GM18907 (cell line): ENCODE results near the gene RALY.
"Not testable (repeated sequence)": the region's sequence is repeated elsewhere in the genome, so short reads cannot be mapped to it uniquely, and the experiment has no call there.

Experiments
- ATAC-seq: cut with Tn5 transposase; IDR thresholded peaks from one replicate; pipeline ENCODE4 v1.9.1; 2021; ENCODE audit warnings: mild to moderate bottlenecking, moderate library complexity; ENCODE audit not compliant: unreplicated experiment

The RALY gene

DNA sequence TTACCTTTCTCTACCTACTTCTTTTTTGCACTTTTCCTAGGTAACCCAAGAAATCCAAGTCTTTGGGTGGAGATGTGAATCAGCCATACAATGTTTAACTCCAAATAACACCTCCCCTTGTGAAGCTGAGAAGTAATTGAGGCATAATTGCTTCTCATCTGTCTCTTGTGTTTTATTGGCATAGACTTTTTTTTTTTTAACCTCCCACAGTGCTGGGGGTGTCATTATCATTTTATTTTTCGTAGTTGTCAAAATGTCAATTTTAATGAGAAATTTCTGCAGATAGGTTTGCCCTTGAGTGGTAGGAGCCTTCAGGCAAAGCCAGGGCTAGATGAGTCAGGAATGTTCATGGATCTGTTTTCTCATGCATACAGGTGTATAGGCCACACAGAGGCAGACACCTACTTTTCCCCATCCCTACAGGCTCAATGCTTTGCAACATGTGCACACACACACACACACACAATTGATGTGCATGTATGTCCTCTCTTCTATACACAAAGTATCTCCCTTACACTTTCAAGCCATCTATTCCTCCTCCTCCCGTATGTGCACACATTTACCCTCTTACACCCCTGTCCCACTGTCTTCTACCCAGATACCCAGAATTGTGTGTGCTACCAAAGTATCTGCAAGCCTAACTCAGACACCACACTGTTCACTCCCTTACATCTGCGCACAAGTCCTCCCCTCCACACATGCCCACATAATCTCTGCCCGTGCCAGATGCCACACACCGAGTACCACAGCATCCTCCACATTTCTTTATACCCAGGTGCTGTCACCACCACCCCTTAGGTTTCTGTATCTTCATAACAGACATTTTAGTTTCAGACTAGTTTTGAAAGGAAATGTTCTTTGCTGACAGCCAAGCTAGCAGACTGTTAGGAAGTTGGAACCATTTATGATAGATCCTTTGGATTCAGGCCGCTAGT is 22.0 kb downstream of the RALY start:
- ATAC-seq, result no peak

DNA sequence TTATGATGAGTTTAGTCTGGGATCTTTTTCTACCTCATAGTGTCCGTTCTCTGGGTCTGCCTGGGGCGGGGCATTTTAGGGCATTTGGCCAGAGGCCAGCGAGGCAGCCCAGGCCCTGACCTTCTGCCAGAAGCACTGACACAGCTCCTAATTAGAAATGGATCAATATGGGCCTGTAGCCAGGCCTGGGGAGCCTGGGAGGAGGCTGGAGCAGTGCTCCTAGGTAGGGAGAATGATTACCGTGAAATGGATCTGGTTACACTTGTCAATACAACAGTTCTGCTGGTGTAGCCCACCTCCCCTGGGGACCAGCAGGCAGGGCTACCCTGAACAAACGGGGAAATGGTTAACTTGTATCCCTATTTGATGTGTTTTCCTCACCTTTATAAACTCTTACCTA is 23.0 kb downstream of the RALY start:
- no peak for ATAC-seq

DNA sequence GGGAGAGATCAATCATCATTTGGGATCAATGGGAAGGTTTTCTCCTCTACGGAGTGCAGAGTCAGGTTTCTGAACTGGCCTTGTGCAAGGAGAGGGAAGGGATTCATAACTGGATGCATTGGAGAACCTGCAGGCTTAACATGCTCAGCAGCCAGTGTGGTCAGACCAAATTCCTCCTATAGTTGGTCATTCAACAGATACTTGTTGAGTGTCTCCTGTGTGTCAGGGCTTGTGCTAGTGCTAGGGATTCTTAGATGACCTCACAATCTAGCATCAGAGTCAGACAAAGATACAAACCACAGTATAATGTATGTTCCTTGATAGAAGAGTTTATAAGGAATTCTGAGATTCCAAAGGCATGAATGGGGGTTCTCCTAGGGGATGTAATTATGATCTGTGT is 23.9 kb downstream of the RALY start:
- no peak for ATAC-seq

DNA sequence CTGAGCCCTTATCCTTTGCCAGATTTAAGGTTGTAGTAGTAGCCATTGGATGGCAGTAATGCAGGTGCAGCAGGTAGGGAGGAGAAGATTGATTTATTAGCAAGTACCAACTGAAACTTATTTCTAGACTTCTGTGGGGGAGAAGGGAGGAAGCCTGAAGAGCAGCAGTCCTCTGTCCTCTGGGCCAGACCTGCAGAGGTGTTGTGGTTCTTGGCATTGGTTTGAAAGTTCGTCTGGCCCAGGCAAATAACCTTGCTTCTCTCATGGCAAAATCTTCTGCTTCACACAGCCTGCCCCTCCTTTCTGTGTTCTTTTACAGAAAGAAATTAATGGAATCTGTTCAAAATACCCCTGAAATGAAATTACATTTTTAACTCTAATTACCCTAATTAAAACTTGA is 24.5 kb downstream of the RALY start:
- no peak for ATAC-seq

DNA sequence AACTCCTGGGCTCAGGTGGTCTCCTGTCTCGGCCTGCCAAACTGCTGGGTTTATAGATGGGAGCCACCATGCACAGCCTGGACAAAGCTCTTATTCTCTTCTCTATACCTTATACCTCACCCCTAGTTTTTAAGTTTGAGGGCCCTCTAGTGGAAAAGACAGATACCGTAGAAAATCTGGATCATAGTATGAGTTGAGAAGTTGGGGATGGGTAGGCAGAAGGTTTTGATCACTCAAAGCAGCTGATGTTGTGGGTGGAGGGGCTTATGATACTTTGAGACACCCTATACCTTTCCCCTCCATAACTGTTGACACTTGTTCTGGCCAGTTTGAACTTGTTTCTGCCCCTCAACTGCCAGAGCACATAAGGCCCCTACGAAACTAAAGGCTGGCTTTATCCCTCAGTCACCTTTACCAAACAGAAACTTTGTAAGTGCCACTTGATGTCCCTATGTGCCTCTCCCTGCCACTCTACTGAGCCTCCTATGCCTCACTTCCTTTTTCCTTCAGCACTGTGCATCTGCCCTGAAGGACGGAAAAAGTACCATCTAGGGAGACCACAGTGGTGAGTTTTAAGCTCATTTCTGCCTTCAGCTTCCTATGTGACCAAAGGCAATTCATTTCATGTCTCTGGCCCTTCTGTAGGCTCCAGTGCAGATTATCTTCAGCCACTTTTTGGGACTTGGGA is 28.6 kb downstream of the RALY start:
- ATAC-seq, result peak; percentile 70

DNA sequence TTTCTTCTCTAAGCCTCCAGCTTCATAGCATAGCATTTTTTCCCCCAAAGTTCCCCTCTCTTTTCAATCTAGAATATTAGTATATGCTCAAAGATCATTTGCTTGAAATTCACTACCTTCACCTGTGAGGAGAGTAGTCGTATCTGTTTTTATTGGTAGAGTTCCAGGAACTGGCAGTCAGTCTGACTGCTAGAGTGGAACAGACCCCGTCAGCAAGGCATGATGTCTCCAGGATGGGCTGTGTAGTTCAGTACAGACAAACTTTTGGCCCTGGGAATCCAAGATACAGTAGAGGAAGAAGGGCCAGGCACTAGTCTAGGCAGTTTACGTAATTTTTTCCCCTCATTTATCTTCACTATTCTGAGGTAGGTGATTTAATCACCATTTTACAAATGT is 29.1 kb downstream of the RALY start:
- no peak for ATAC-seq

DNA sequence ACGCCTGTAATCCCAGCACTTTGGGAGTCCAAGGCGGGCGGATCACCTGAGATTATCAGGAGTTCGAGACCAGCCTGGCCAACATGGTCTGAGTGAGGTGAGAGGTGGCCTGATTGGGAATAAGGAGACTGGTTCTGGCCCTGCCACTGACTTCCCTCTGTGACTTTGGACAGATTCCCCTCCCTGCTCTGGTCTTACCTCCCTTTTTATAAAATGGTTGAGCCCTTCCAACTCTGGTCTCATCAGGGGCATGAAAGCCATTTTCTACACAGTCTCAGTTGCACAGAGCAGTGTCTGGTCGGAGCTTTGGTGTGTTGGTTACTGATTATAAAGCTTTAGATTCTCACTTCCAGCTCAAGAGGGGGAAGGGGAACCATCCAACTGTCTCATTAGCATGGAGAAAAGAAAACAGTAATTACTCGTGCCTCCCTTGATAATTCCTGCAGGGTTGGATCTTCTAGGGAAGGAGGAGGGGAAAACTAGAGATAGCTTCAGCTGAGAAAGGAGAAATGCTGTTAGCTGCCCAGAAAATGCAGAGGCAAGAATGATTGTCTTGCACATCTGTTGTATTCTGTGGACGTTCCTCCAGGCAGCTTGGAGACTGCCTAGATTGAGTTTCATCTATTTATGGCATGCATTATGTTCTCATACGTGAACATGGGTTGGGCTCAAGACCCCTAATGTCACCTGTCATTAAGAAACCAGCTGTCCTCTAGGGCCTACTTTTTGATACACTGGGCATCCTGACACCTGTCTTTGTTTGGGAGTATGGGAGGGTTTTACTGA is 30.4 kb downstream of the RALY start:
- no peak for ATAC-seq

DNA sequence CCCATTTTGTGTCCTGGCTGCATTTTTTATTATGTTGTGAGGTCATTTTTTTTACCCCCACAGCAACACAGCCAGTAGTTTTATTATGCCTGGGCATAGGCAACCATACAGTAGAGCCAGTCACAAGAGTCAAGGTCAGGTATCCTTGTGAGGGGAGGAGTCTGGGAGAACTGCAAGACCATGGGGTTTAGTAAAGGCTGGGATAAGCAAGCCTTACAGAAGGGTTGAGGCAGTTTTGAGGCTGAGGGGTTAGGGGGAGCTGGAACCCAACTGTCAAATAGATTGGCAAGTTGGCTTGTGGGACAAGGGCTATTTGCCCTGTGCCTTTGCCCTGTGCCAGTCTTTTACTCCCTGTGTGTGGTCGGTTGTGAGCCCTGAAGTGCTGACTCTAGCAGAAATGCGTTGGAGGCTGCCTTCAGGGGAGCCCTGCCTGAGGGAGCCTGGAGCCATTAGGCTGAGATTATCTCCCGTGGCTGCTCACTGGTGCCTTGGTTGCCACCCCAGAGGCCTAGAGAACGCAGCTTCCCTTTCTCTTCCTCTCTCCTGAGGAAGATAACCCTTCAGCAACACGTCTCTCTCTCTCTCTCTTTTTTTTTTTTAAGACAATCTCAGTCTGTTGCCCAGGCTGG is 31.1 kb downstream of the RALY start:
- no peak for ATAC-seq

DNA sequence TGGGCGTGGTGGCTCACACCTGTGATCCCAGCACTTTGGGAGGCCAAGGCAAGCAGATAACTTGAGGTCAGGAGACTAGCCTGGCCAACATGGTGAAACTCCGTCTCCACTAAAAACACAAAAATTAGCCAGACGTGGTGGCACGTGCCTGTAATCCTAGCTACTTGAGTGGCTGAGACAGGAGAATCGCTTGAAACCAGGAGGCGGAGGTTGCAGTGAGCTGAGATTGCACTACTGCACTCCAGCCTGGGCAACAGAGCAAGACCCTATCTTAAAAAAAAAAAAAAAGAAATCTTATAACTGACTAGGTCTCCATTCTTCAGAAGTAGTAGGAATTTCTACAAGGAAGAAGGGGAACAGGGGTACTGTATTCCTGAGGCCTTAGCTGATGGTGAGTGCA is 34.3 kb downstream of the RALY start:
- not testable (repeated sequence) for ATAC-seq

DNA sequence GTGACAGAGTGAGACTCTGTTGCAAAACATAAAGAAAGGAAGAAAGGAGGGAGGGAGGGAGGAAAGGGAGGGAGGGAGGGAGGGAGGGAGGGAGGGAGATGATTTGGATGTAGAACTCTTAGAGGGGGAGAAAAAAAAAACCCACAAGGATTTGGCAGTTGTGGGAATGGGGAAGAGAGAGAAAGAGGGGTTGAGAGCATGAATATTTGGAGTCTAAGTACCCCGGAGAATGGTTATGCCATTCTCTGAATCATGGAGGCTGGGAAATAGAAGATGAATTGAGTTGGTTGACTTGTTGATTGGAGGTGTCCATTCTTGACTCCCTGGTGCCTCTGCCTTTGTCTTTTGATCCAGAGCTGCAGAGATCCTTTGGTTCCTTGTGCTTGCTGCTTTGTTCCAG is 35.7 kb downstream of the RALY start:
- ATAC-seq, result no peak

DNA sequence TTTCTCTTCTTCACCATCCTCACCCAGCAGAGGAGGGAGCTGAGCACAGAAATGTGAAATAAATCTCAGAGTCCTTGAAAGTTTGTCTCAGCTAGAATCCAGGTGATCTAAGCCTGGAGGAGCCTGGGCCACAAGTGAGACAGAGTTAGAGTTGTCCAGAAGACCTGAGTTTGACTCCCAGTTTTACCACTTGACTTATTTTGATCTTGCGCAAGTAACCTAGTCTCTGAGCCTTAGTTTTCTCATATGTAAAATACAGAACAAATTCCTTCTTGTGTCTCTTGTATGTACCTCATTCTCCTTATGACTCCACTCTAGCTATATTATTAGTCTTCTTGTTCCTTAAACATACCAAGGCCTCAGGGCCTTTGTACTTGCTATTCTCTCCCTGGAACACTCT is 36.7 kb downstream of the RALY start:
- ATAC-seq, result no peak

DNA sequence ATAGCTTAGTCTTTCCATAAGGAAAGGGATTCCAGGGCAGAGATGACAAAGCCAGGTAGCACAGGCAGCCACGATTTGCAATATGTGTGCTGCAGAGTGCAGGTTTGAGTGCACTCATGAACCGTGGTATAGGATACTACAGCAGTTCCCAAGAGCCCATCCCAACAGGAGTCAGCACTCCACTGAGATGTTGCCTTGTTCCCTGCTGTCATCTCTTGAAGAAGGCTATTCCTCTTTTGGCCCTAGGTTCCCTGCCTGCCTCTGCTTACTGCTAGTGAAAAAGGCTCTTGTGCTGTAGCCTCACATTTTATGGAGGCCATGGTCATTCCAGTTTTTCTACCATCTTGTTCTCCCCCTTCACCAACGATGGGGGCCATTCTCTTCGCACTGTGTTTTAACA is 40.2 kb downstream of the RALY start:
- no peak for ATAC-seq

DNA sequence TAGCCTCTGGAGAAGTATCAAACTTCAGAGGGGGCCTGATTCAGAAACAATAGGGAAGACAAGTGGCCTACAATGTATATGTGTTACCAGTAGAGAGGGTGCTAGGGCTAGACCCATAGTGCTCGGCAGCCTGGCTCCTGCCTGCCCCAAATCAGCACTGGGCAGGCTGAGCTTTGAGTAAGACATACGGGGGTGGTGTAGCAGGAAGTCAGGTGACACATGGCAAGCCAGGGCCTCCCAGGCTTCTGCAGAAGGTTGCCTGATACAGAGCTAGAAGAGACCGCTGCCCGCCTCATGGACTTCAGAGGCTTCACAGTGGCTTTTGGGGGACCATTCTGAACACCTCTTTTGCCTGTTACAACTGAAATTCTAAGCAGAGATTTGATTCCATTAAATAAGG is 43.4 kb downstream of the RALY start:
- no peak for ATAC-seq

DNA sequence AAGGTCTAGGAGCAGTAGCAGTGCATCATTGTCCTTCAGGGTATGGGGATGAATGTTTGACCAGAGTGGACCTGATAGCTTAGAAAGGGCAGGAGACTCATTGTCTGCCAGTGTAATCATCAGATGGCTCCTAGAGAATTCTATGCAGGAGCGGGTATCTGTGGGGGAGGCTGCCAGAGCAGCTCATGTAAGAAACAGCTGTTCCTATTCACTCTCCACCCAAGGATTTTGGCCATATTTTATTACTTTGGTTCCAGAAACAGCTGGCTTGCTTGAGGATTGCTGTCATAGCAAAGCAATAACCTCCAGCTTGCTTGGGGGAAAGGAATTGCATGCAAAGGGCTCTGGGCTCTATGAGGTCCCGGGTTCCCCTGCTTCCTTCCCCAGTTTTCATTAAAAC is 44.1 kb downstream of the RALY start:
- no peak for ATAC-seq

DNA sequence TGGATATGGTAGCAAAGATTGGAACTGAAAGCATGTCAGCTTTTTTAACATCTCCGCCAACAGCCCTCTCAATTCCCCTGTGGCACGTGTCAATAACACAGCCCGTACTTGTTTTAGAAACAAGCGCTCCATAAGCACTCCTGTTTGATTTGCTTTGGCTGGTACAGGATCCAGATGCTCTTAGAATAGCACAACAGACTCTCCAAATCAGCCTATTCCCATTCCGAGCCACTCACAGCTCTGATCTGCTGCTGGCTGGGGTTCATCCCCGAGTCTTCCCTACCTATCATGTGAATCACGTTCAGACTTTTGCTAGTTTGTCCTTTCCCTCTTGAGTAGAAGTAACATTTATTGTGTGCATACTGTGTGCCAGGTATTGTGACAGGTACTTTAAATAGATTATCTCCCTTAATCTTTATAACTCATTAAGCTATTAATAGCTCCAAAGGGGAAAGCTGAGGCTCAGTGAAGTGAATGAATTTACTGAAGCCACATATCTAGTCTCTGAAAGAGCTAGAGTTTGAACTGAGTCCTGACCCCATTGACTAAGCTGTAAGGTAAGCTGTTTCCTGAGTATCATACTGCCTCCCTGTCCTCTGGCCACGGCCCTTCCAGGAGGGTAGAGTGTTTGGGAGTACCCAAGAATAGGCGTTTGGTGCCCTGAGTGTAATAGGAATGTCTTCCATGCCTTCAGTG is 46.7 kb downstream of the RALY start:
- no peak for ATAC-seq

DNA sequence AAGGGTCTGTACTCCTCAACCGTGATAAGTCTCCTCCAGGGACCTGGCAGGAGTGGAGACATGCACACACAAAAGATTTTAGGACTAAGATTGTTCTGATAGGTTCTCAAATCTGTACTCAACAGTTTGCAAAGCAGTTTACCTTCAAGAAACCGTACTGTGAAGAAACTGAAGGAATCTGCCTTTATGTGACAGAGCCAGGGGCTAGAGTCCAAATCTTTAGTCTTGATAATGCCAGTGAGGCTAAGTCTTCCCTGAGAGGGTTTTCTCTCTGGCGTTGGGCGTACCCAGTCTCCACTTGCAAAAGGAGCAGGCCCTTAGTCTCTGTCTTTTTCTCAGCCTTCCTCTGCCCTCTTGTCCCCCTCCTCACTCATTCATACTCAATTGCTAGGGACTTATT is 47.5 kb downstream of the RALY start:
- ATAC-seq, result no peak

DNA sequence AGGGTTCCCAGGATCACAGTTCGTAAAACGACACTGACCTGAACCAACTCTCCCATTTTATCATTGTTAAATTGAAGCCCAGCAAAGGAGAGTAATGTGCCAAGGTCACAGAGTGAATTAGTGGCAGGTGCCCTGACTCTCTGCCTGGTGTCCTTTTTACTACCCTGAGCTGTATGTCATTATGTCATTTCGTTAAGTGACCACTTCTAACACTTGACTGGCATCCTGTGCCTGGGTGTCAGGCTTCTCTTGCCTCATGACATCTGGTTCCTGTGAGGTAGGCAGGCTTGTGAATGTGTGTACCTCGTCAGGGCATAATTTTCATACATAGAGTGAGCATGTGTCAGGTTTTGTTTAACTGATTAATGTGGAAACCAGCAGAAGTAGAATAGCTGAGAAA is 48.6 kb downstream of the RALY start:
- ATAC-seq, result no peak

DNA sequence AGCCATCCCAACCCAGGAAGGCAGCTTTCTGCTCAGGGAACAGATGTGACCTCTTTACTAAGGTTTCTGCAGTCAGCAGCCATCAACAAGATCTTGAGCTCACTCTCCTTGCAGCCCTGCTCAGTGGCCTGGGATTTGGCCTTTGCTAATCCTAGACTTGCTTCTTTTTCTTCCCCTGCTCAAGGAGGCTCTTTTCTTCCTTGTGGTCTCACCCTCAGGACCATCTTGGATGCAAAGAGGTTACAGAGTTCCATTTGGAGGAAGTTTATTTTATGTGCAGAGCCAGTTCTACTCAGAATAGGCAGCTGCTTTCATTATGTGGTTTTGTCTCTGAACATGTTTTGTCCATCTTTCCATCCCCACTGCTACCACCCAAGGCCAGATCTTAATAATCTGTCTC is 49.3 kb downstream of the RALY start:
- ATAC-seq, result no peak

DNA sequence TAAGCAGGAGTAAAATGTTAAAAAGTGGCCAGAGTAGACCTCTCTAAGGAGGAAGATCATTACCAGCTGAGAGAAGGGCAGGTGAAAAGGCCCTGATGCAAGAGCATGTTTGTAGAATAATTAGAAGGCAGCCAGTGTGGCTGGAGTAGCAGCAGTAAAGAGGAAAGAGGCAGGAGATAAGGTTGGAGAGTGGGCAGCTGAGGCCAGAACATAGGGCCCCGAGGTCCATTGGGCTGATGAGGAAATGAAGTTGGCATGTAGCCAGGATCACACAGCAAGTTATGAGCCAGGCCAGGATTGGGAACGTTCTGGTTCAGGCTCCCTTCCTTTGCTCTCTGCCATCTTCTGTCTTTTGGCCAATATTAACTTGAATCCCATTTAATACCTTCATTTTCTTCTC is 51.6 kb downstream of the RALY start:
- no peak for ATAC-seq

DNA sequence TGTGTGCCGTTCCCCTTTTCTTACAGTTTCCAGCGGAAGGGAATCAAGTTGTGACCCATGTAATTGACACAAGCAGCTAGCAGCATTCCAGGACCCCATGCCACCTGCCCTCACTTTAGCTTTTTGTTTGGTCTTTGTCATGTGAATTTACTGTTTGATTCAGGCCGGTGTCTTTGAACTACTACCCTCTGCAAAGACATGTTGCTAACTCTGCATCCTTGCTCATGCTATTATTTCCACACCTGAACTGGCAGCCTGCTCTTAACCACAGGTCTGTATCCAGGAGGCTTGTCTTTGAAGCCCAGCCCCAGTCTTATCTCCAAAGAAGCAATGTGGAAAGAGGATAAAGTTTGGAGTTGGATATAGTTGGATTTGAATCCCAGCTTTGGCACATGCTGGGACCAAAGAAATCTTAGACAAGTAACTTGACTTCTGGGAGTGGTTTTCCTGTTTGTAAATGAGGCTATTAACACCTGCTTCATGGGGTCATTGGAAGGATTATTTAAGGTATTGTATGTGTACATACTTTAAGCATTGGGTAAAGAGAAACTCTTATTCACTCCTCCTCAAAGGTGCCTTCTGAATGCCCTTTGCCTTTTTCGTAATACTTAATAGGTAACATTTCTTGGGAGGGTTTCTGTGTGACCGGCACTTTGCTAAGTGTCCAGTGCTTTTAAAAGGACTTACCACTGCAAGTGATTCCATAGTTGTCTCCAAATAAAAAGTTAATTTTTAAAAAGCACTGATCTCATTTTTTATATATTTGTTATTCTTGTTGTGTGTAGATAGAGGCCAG is 52.4 kb downstream of the RALY start:
- ATAC-seq, result no peak
